DOHH2 (cell line): Measurements from ENCODE around the gene PKIB.

Experiments
- H3F3A ChIP-seq: fragments of 200-600 bp; sonication (generic), shearing (Covaris generic); 2 replicates; pipeline ENCODE4 v1.6.0; 2016; ENCODE audit warnings: antibody characterized with exemption, mild to moderate bottlenecking; ENCODE audit not compliant: control insufficient read depth, insufficient read depth
- H3K27ac ChIP-seq: fragments of 200-600 bp; sonication (generic); 2 replicates; pipeline ENCODE4 v1.5.1; 2014; ENCODE audit warnings: low read depth, mild to moderate bottlenecking, low read length, moderate library complexity
- H3K27me3 ChIP-seq: fragments of 200-600 bp; sonication (generic); 2 replicates; pipeline ENCODE4 v1.6.1; 2014; ENCODE audit warnings: mild to moderate bottlenecking, low read length, mixed read lengths; ENCODE audit not compliant: control insufficient read depth
- H3K36me3 ChIP-seq: fragments of 200-600 bp; sonication (generic); 2 replicates; pipeline ENCODE4 v1.6.1; 2014; ENCODE audit warnings: mild to moderate bottlenecking, low read length, moderate library complexity, mixed read lengths; ENCODE audit not compliant: control insufficient read depth
- H3K4me1 ChIP-seq: fragments of 200-600 bp; sonication (generic); 2 replicates; pipeline ENCODE4 v1.6.1; 2014; ENCODE audit warnings: mild to moderate bottlenecking, low read length, mixed read lengths; ENCODE audit not compliant: control insufficient read depth
- H3K4me2 ChIP-seq: fragments of 200-600 bp; sonication (generic); 2 replicates; pipeline ENCODE4 v1.6.0; 2014; ENCODE audit warnings: mild to moderate bottlenecking, low read length, moderate library complexity
- H3K4me3 ChIP-seq: fragments of 200-600 bp; sonication (generic); 2 replicates; pipeline ENCODE4 v1.5.1; 2014; ENCODE audit warnings: mild to moderate bottlenecking, low read length, mixed read lengths
- H3K79me2 ChIP-seq: fragments of 200-600 bp; sonication (generic); 2 replicates; pipeline ENCODE4 v1.6.1; 2014; ENCODE audit warnings: mild to moderate bottlenecking, low read length, mixed read lengths; ENCODE audit not compliant: control insufficient read depth
- H3K9me2 ChIP-seq: fragments of 200-600 bp; sonication (generic); replicated peaks from 2 replicates; pipeline ENCODE4 v1.6.1; 2014; ENCODE audit warnings: mild to moderate bottlenecking, low read length, mixed read lengths; ENCODE audit not compliant: control insufficient read depth
- H3K9me3 ChIP-seq: fragments of 200-600 bp; sonication (generic); 2 replicates; pipeline ENCODE4 v1.6.1; 2014; ENCODE audit warnings: antibody characterized with exemption, low read length, mixed read lengths; ENCODE audit not compliant: control insufficient read depth, insufficient read depth
- H4K20me1 ChIP-seq: fragments of 200-600 bp; sonication (generic); 2 replicates; pipeline ENCODE4 v1.6.0; 2014; ENCODE audit warnings: low read depth, mild to moderate bottlenecking, antibody characterized with exemption, low read length, moderate library complexity; ENCODE audit not compliant: control insufficient read depth, insufficient read depth
- EZH2phosphoT487 ChIP-seq: fragments of 200-600 bp; sonication (generic); IDR thresholded peaks from 2 replicates; pipeline ENCODE4 v1.6.1; 2017; ENCODE audit warnings: borderline replicate concordance, mild to moderate bottlenecking, antibody characterized with exemption, low read length, moderate library complexity, mixed read lengths
- TF ChIP-seq, protein P1 (sequence below): fragments of 200-600 bp; sonication (generic); IDR thresholded peaks from one replicate; pipeline ENCODE4 v1.5.1; 2014; ENCODE audit warnings: antibody characterized with exemption, mild to moderate bottlenecking, low read depth, low read length; ENCODE audit not compliant: poor library complexity, severe bottlenecking

The PKIB gene

DNA sequence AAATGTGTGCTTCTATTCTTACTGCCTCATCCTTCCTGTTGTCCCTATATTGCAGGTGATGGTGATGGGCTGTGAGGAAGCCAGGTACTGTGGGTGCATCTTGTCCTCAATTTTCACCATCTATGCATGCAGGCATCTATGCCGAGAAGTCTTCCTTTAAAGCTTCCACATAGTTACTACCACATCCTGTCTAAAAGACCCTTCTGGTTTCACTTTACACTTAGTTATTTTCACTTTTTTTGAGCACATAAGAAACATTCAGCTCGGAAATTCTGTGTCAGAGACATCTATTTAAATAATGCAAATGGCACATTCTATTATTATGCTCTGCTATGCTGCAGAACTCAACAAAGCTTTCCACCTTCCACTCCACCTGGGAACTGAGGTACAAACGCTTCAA, 141.1 kb downstream of the PKIB start:
- no peak overlapping the region for H3K4me2 ChIP-seq

DNA sequence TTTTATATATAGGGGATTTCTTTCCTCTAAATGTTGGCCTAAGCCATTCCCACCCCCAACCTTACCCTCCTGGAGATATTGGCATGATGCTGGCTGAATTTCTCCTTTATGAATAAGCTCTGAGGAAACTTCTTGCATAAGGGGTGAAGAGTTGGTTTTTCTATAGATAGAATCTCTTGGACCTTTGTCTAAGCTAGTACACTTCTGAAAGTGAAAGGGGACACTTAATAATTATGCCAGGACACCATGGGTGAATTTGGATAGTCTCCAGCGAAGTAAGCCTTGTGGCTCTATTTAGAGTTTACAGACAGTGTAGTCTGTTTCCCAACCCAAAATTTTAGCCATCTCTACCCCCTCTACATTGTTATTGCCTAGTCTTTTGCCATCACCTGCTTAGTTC, 142.3 kb downstream of the PKIB start:
- no peak overlapping the region for H3K27ac ChIP-seq
- H4K20me1 ChIP-seq, result no peaks in the 10 kb centered on the region
- H3K27me3 ChIP-seq, result no peaks in the 10 kb centered on the region
- H3K4me1 ChIP-seq, result no peaks in the 10 kb centered on the region
- H3K79me2 ChIP-seq, result no peaks in the 10 kb centered on the region
- no peaks in the 10 kb centered on the region for H3F3A ChIP-seq
- H3K4me2 ChIP-seq, result no peak overlapping the region
- TF ChIP-seq EZH2phosphoT487, result no peak
- TF ChIP-seq, protein P1, sequence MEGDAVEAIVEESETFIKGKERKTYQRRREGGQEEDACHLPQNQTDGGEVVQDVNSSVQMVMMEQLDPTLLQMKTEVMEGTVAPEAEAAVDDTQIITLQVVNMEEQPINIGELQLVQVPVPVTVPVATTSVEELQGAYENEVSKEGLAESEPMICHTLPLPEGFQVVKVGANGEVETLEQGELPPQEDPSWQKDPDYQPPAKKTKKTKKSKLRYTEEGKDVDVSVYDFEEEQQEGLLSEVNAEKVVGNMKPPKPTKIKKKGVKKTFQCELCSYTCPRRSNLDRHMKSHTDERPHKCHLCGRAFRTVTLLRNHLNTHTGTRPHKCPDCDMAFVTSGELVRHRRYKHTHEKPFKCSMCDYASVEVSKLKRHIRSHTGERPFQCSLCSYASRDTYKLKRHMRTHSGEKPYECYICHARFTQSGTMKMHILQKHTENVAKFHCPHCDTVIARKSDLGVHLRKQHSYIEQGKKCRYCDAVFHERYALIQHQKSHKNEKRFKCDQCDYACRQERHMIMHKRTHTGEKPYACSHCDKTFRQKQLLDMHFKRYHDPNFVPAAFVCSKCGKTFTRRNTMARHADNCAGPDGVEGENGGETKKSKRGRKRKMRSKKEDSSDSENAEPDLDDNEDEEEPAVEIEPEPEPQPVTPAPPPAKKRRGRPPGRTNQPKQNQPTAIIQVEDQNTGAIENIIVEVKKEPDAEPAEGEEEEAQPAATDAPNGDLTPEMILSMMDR, result no peak
- H3K9me3 ChIP-seq, result no peaks in the 10 kb centered on the region
- H3K4me3 ChIP-seq, result no peak overlapping the region
- H3K9me2 ChIP-seq, result no peaks in the 10 kb centered on the region
- no peaks in the 10 kb centered on the region for H3K36me3 ChIP-seq

More for the DNA sequence above, 141.1 kb downstream of the PKIB start:
- no peaks in the 10 kb centered on the region for H3F3A ChIP-seq
- no peak for TF ChIP-seq EZH2phosphoT487
- TF ChIP-seq, protein P1, result no peak
- no peaks in the 10 kb centered on the region for H3K79me2 ChIP-seq
- H3K9me2 ChIP-seq, result no peaks in the 10 kb centered on the region
- no peaks in the 10 kb centered on the region for H3K36me3 ChIP-seq
- H3K4me1 ChIP-seq, result no peaks in the 10 kb centered on the region
- H3K9me3 ChIP-seq, result no peaks in the 10 kb centered on the region
- no peak overlapping the region for H3K4me3 ChIP-seq
- H4K20me1 ChIP-seq, result no peaks in the 10 kb centered on the region
- no peak overlapping the region for H3K27ac ChIP-seq
- no peaks in the 10 kb centered on the region for H3K27me3 ChIP-seq

GRCh38 chr6:122753000-122753687, 142.9 kb downstream of the PKIB start:
- Histone ChIP-seq H3K9me3 (no peaks in the 10 kb centered on the region), H3K9me2 (no peaks in the 10 kb centered on the region), H3K36me3 (no peaks in the 10 kb centered on the region), H3K4me1 (no peaks in the 10 kb centered on the region), H3K4me2 (no peak overlapping the region), H3F3A (no peaks in the 10 kb centered on the region), H3K4me3 (no peak overlapping the region), H3K27me3 (no peaks in the 10 kb centered on the region), H3K79me2 (no peaks in the 10 kb centered on the region), H3K27ac (no peak overlapping the region), H4K20me1 (no peaks in the 10 kb centered on the region)
- TF ChIP-seq EZH2phosphoT487, result no peak
- TF ChIP-seq, protein P1, result no peak
